CMK (cell line): ENCODE data around the gene DCAF8L1.
"Not testable (repeated sequence)": the region's sequence is repeated elsewhere in the genome, so short reads cannot be mapped to it uniquely, and the experiment has no call there.

ENCODE experiments used
- DNase-seq: peaks from one replicate; pipeline ENCODE4 v3.0.0-alpha.2; 2010; ENCODE audit warnings: low read depth

The DCAF8L1 gene

GRCh38 chrX:27981349-27981748 is at the start of gene DCAF8L1:
TSS of gene DCAF8L1 (minus strand) at chrX:27981449. CDS start at chrX:27981334, 115 bp downstream.
- no peak for DNase-seq

DNA sequence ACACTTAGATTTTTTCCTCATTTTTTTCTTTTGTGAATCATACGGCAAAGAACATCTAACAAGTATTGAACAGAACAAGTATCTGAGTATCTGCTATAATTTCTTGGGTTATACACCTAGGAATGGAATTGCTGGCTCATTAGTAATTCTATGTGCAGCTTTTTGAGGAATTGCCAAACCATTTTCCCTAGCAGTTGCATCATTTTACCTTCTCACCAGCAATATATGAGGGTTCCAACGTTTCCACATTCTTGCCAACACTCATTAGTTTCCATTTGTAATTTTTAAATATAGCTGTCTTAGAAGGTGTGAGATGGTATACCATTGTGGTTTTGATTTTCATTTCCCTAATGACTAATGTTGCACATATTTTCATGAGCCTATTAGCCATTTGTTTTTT is 41.1 kb upstream of the DCAF8L1 start:
- DNase-seq: no peak

GRCh38 chrX:28016823-28017222 is 35.6 kb upstream of the DCAF8L1 start:
- no peak for DNase-seq

DNA sequence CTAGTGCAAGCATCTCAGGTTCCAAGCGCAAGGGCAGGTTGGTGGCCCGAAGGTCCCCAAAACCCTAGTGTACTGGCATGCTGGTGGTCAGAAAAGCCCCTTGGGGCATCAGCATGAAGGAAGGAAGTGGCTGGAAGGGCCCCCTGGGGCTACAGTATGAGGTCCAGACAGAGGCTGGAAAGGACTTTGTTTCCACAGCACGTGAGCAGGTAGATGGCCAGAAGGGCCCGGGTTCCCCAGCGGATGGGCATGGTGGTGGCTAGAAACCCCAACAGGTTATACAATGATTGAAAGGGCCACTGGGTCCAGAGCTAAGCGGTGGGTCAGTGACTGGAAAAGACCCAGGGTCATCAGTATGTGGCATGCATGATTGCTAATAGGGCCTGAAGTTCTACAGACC is 34.7 kb upstream of the DCAF8L1 start:
- no peak for DNase-seq

DNA sequence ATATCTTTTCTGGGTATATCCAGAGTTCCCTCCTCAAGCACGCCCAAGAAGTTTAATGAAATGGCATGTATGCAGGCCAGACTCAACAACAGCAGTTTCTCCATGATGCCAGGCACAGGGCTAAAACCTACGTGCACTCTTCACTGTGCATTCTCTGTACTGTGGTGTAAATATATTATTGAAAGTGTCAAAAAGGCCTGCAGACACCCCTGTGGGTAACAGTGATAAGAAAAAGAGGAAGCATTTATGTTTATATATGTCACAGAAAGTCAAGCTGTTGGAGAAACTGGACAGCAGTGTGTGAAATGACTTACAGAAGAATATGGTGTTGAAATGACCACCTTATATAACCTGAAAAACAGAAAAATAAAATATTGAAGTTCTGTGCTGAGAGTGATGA is 29.6 kb upstream of the DCAF8L1 start:
- no peak for DNase-seq

GRCh38 chrX:27998666-27999065 is 17.4 kb upstream of the DCAF8L1 start:
- DNase-seq: no peak

DNA sequence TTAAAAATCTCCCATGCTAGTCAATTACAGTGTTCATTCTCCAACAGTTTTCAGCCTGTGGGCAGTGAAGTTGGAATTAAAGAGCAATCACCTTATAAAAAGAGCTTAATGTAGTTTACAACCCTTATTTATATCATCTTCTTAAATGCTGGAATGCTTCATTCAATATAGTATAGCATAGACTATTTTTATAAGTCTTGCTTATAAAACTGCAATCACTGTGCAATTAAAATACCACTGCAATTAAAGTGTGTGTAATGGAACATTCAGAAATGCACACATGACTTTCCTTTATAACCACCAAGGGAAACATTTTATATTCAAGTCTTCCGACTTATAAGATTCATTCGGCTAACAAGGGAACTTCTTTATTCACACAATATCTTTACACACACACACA is 16.4 kb upstream of the DCAF8L1 start:
- DNase-seq: no peak

- no peak for DNase-seq
Measured at GRCh38 chrX:27996132-27996531, 14.9 kb upstream of the DCAF8L1 start.

- no peak for DNase-seq
Measured at GRCh38 chrX:27995611-27996010, 14.4 kb upstream of the DCAF8L1 start.

DNA sequence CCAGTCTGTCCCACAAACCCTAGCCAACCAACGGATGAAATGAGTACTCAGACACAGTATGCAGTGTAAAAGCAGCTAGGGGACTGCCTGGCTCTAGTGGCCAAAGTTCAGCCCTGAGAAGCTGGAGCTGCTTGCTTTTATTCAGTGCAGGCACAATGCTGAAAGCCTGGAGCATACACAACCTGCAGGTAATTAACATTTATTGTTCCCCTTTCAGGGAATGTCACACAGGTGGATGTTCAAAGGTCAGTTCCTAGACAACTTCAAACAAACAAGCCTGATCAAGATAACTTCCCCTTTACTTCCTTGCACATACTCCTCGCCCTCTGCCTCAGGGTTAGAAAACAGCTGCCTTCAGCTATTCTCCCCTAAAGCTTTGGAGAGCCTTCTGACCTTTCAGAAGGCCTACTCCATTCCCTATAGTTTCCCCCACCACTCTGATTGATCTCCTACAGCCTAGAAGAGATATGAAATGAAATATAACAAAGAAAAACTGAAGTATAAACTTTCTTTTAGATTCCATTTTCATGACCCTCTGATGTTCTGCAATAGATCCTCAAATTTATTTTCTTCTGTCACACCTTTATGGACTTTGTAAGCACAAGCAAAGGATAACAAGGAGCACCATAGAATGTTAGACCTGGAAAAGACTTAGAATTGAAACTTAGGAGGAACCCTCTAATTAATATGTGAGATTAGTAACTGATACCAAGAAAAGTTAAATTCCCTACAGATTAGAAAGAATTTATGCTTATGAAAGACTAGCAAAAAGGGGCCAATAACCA is 6.8 kb upstream of the DCAF8L1 start:
- DNase-seq: no peak

GRCh38 chrX:27976934-27977333 is 4.3 kb downstream of the DCAF8L1 start:
- not testable (repeated sequence) for DNase-seq

DNA sequence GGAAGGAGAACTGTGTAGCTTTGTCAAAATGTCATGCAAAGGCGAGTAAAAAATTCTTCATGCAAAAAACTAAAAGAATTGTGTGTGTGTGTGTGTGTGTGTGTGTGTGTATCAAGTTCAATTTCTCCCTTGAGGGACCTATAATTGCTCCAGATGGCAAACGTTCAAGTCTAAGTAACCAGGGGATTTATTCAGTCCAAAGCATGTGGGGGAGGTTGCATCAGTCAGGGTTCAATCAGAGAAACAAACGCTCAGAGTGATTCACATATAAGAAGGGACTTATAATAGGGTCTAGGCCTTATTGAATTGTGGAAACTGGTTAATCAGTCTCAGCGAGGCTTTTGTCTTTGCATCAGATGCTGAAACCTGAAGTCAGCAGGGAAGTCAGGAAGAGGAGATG is 5.0 kb downstream of the DCAF8L1 start:
- DNase-seq: no peak

DNA sequence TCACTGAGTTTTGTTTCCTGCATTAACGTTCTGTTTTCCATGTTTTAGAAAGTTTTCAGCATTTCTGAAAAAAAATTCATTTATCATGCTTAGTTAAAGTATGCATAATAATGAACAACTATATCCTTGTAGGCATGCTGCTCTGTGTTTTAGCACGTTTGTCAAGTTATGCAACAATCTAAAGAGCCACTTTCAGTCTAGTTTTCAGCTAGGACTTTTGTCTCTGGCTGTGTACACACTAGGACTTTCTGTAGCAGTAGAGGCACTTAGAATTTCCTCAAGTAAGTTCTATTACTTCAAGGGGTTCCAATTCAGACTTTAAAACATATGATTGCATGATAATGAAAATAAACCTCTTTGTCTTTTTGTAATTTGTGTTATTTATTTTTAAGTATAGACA is 12.4 kb downstream of the DCAF8L1 start:
- DNase-seq: no peak

DNA sequence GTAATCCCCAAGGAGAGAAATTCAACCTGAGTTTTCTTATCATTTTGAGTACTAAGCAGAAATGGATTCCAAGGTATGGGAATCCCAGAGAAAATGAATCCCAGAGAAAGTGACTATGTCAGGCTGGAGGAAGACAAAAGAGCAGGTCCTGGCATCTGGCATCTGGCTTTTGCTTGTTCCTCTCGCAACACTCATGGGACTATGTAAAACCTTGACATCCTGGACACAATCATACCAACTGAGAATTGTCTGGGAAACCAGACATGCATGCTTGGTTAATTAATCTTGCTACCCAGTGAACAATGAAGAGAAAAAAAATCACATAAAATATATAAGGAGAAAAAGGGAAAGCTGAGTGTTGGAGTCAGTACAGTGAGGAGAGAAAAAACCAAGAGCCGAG is 12.9 kb downstream of the DCAF8L1 start:
- no peak for DNase-seq

GRCh38 chrX:27966955-27967354 is 14.3 kb downstream of the DCAF8L1 start:
- DNase-seq: no peak

DNA sequence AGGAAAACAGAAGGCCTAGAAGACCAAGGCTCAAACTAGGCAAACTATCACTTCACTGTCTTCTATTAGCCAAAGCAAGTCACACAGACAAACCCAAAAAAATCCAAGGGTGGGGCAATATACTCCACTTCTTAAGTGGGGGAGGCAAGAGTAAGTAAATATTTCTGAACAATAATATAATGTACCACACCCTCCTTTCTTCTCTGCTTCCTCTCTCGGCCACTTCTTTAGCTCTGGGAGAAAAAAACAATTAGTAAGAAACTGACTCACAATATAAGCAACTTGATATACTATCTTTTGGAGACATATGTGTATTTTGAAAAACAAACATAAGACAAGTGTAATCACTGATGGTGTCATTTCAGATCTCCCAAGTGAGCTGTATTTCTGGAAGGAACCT is 14.8 kb downstream of the DCAF8L1 start:
- no peak for DNase-seq

DNA sequence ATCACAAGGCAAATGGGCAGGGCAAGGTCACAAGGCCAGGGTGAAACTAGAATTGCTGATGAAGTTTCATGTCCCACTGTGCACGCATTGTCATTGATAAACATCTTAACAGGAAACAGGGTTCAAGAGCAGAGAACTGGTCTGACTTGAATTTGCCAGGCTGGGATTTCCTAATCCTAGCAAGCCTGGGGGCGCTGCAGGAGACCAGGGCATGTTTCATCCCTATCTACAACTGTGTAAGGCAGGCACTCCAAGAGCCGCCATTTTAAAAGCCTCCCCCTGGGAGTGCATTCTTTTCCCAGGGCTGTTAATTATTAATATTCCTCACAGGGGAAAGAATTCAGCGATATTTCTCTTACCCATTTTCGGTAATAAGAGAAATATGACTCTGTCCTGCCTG is 15.9 kb downstream of the DCAF8L1 start:
- DNase-seq: not testable (repeated sequence)

DNA sequence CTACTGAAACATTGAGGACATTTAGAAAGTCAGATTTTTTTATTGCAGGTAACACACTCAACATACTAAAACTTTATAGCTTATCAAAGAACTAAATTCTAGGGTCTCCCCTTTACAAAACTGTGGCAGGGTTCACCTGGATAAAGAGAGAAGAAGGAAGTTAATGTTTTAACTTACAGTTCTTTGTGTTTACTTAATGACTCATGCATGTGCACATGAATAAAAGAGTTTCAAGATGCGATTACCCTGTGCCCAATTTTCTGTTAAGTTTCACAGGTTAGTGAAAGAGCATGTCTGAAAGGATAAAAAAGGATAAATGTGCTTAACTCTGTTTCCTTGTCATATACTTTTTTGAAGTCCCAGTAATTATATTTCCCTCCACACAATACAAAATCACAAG is 16.8 kb downstream of the DCAF8L1 start:
- DNase-seq: no peak

DNA sequence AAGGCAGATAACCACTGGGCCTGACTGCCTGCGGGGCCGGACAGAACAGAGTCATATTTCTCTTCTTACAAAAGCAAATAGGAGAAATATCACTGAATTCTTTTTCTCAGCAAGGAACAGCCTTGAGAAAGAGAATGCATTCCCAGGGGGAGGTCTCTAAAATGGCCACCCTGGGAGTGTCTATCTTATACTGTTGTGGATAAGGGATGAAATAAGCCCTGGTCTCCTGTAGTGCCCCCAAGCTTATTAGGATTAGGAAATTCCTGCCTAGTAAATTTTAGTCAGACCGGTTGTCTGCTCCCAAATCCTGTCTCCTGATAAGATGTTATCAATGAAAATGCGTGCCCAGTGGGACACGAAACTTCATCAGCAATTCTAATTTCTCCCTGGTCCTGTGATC is 20.8 kb downstream of the DCAF8L1 start:
- not testable (repeated sequence) for DNase-seq

DNA sequence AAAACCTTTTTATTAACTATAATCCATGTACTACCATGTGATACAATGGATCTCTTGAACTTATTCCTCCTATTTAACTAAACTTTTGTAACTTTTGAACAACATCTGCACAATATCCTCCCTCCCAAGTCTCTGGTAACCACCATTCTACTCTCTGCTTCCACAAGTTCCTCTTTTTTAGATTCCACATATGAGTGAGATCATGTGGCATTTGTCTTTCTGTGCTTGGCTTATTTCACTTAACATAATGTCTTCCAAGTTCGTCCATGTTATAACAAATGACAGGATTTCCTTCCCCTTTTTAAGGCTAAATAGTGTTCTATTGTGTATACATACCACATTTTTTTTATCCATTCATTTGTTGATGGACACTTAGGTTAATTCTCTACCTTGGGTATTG is 28.1 kb downstream of the DCAF8L1 start:
- DNase-seq: no peak

DNA sequence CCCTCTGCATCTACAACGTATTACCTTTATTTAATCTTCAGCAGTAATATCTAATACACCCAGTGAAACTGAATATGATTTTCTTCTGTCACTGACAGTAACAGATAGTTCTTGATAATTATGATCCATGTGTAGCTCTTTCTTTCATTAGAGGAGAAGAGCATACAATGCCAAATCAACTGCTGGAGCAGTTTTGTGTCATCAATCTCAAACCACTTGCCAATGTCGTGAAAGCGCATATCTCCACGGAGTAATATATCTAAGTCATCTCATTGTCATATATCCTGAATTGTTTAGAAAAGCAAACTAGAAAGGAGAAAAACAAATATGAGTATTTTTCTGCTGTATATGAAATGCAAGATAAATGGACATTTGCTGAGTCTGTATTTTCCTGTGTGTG is 47.9 kb downstream of the DCAF8L1 start:
- no peak for DNase-seq
